ENCODE data around the gene PPT2.

DNA sequence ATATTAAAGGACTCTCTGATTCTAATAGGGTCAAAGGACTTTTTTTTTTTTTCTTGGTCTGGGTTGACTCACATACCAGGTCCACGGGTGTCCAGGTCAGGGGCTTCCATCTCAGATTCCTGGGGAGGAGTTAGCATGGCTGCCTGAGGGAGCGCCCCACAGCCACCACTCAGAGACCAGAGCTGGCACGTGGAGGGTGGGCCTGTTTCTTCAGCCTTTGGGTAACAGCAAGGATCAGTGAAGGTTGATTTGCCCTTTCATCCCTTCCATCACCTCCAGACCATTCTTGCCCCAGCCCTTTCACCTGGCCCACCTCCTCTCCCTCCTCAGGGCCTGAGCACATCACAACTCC lies 44.4 kb downstream of the PPT2 start:
- TF ChIP-seq, protein P1, sequence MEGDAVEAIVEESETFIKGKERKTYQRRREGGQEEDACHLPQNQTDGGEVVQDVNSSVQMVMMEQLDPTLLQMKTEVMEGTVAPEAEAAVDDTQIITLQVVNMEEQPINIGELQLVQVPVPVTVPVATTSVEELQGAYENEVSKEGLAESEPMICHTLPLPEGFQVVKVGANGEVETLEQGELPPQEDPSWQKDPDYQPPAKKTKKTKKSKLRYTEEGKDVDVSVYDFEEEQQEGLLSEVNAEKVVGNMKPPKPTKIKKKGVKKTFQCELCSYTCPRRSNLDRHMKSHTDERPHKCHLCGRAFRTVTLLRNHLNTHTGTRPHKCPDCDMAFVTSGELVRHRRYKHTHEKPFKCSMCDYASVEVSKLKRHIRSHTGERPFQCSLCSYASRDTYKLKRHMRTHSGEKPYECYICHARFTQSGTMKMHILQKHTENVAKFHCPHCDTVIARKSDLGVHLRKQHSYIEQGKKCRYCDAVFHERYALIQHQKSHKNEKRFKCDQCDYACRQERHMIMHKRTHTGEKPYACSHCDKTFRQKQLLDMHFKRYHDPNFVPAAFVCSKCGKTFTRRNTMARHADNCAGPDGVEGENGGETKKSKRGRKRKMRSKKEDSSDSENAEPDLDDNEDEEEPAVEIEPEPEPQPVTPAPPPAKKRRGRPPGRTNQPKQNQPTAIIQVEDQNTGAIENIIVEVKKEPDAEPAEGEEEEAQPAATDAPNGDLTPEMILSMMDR (IDR thresholded peaks at IDR 0.05; ENCODE audit: low read length): no peak
- no peak for TF ChIP-seq EZH2 (optimal IDR thresholded peaks at IDR 0.05; ENCODE audit: low read depth, low read length)
- no peak for TF ChIP-seq EZH2phosphoT487 (IDR thresholded peaks at IDR 0.05; ENCODE audit: low read length)
